ENCODE measurements around the gene NCAPD3. TPM values are rescaled to one million over a fixed set of nuclear protein-coding genes. Genes with fewer than 3 reads are reported as not detected.

Gene NCAPD3
- polyA plus RNA-seq, 3 donors: 4.0 to 15.2 (median 6.0) TPM

- H3K36me3 ChIP-seq (replicated peaks in 1 of 2; ENCODE audit: control insufficient read depth in 1 of 2, insufficient read depth in 2 of 2, low read length in 2 of 2): no peaks in the 10 kb centered on the region
- H3K4me1 Mint-ChIP-seq: peaks cover 6% of the 10 kb centered on the region
- TF ChIP-seq CTCF (IDR thresholded peaks at IDR 0.05): no peak
- peaks cover 0 to 5% of the 10 kb centered on the region in 2 donors for H3K36me3 Mint-ChIP-seq
- no peaks in the 10 kb centered on the region for H3K79me2 ChIP-seq (ENCODE audit: insufficient read depth, low read length)
- no peaks in the 10 kb centered on the region for H4K20me1 ChIP-seq (ENCODE audit: insufficient read depth, low read length)
- peak overlapping the region in 1 of 2 donors; percentile 69 for H3K4me3 Mint-ChIP-seq
- no peak overlapping the region for H3K9ac ChIP-seq (ENCODE audit: insufficient read depth, low read length, poor library complexity, severe bottlenecking)
- peaks cover 42% of the 10 kb centered on the region in 2 donors for H3K27me3 ChIP-seq (ENCODE audit: control insufficient read depth in 2 of 2, insufficient read depth in 2 of 2, low read length in 2 of 2)
- H3K4me3 ChIP-seq (replicated peaks in 1 of 3; ENCODE audit: low read depth in 2 of 3, low read length in 3 of 3): no peak overlapping the region
- no peak overlapping the region for H3K27ac Mint-ChIP-seq
- no peak for DNase-seq
- H2AFZ ChIP-seq (ENCODE audit: insufficient read depth, low read depth, low read length, poor library complexity, severe bottlenecking): no peak overlapping the region
- no peak overlapping the region for H3K27ac ChIP-seq (ENCODE audit: low read depth in 1 of 2, low read length in 2 of 2)
- peaks cover 33 to 50% (median 45%) of the 10 kb centered on the region in 3 donors for H3K27me3 Mint-ChIP-seq (ENCODE audit: low read depth in 3 of 3)
- H3K4me1 ChIP-seq (ENCODE audit: control insufficient read depth in 1 of 2, insufficient read depth in 2 of 2, low read length in 2 of 2): no peaks in the 10 kb centered on the region
- intact Hi-C loops (cut with micrococcal nuclease): no loop called here
- H3K4me2 ChIP-seq (replicated peaks; ENCODE audit: extremely low read depth, low read length, poor library complexity, severe bottlenecking): no peak overlapping the region
- peaks cover 0 to 11% (median 7%) of the 10 kb centered on the region in 7 donors for H3K9me3 Mint-ChIP-seq
- WGBS (ENCODE audit: insufficient coverage): 96% methylated on average over 8 of the region's 9 CpGs
- H3K9me3 ChIP-seq (replicated peaks in 1 of 2; ENCODE audit: control insufficient read depth in 1 of 2, insufficient read depth in 1 of 2, low read length in 2 of 2): peaks cover 0 to 17% of the 10 kb centered on the region in 2 donors
Observed at GRCh38 chr11:134125507-134125906, 98.3 kb downstream of the NCAPD3 start.

GRCh38 chr11:134124660-134125451 lies 98.9 kb downstream of the NCAPD3 start:
- TF ChIP-seq CTCF (IDR thresholded peaks at IDR 0.05): no peak
- Histone ChIP-seq H2AFZ (ENCODE audit: insufficient read depth, low read depth, low read length, poor library complexity, severe bottlenecking) (no peak overlapping the region), H4K20me1 (ENCODE audit: insufficient read depth, low read length) (no peaks in the 10 kb centered on the region), H3K4me1 (ENCODE audit: control insufficient read depth in 1 of 2, insufficient read depth in 2 of 2, low read length in 2 of 2) (no peaks in the 10 kb centered on the region), H3K36me3 (replicated peaks in 1 of 2; ENCODE audit: control insufficient read depth in 1 of 2, insufficient read depth in 2 of 2, low read length in 2 of 2) (no peaks in the 10 kb centered on the region), H3K4me2 (replicated peaks; ENCODE audit: extremely low read depth, low read length, poor library complexity, severe bottlenecking) (no peak overlapping the region), H3K79me2 (ENCODE audit: insufficient read depth, low read length) (no peaks in the 10 kb centered on the region), H3K9me3 (replicated peaks in 1 of 2; ENCODE audit: control insufficient read depth in 1 of 2, insufficient read depth in 1 of 2, low read length in 2 of 2) (peaks cover 0 to 11% of the 10 kb centered on the region in 2 donors), H3K27me3 (ENCODE audit: control insufficient read depth in 2 of 2, insufficient read depth in 2 of 2, low read length in 2 of 2) (peaks cover 42% of the 10 kb centered on the region in 2 donors), H3K27ac (ENCODE audit: low read depth in 1 of 2, low read length in 2 of 2) (no peak overlapping the region), H3K4me3 (replicated peaks in 1 of 3; ENCODE audit: low read depth in 2 of 3, low read length in 3 of 3) (no peak overlapping the region), H3K9ac (ENCODE audit: insufficient read depth, low read length, poor library complexity, severe bottlenecking) (peak overlapping the region; percentile 27)
- Mint-ChIP-seq H3K4me3 (peak overlapping the region in 1 of 2 donors; percentile 76), H3K27me3 (ENCODE audit: low read depth in 3 of 3) (peaks cover 33 to 50% (median 45%) of the 10 kb centered on the region in 3 donors), H3K9me3 (peaks cover 0 to 7% (median 6%) of the 10 kb centered on the region in 7 donors), H3K4me1 (peaks cover 6% of the 10 kb centered on the region), H3K36me3 (peaks cover 0 to 5% of the 10 kb centered on the region in 2 donors), H3K27ac (no peak overlapping the region)
- WGBS (ENCODE audit: insufficient coverage): 3% methylated on average over 41 of the region's 54 CpGs
- no peak for DNase-seq
- intact Hi-C loops (cut with micrococcal nuclease): no loop called here

Measured in CD14-positive monocyte (primary cell).